Thymus (tissue), 11 donors: Measurements from ENCODE around the gene CDC42. TPM values are rescaled to one million over a fixed set of nuclear protein-coding genes. Genes with fewer than 3 reads are reported as not detected.

Source experiments
- DNase-seq, 9 donors: peaks; one replicate each; pipeline ENCODE4 v3.0.0-alpha.2; 2013; ENCODE audit warnings: low spot score in 9 of 9, low read depth in 6 of 9, missing footprints in 1 of 9
- H3K27ac ChIP-seq, 2 donors: one replicate each; pipeline ENCODE4 v1.5.1; 2013; ENCODE audit warnings: control low read depth in 1 of 2, low read depth in 1 of 2, low read length in 1 of 2, mild to moderate bottlenecking in 1 of 2, moderate library complexity in 1 of 2
- H3K27me3 ChIP-seq, 2 donors: one replicate each; pipeline ENCODE4 v1.5.1; 2013; ENCODE audit warnings: low read length in 1 of 2; ENCODE audit not compliant: control insufficient read depth in 2 of 2, insufficient read depth in 1 of 2
- H3K36me3 ChIP-seq, 2 donors: one replicate each; pipeline ENCODE4 v1.5.1; 2013; ENCODE audit warnings: low read length in 1 of 2, mild to moderate bottlenecking in 1 of 2, moderate library complexity in 1 of 2; ENCODE audit not compliant: control insufficient read depth in 2 of 2, insufficient read depth in 2 of 2
- H3K4me1 ChIP-seq, 2 donors: one replicate each; pipeline ENCODE4 v1.5.1; 2013; ENCODE audit warnings: low read length in 2 of 2; ENCODE audit not compliant: control insufficient read depth in 2 of 2, insufficient read depth in 2 of 2
- H3K4me3 ChIP-seq, 2 donors: one replicate each; pipeline ENCODE4 v1.5.1; 2013; ENCODE audit warnings: low read length in 2 of 2, control low read depth in 1 of 2, mild to moderate bottlenecking in 1 of 2
- H3K9me3 ChIP-seq, 2 donors: one replicate each; pipeline ENCODE4 v1.5.1; 2013; ENCODE audit warnings: low read length in 1 of 2, mild to moderate bottlenecking in 1 of 2; ENCODE audit not compliant: control insufficient read depth in 2 of 2, insufficient read depth in 1 of 2
- WGBS: extraction: QIAGEN DNeasy Blood & Tissue Kit; methylation state at CpG from one replicate; pipeline ENCODE4 v1.1.7; 2013; 5-methylcytosine and 5-hydroxymethylcytosine counted together
- polyA plus RNA-seq: library from polyadenylated mRNA; stranded (reverse); fragments of 200-250 nt; gene quantifications from one replicate; pipeline ENCODE4 v1.2.3, GENCODE V29; 2013
- total RNA-seq: library from RNA; stranded (reverse); fragments of 120-200 nt; gene quantifications from one replicate; pipeline ENCODE4 v1.2.4, GENCODE V29; 2013
- donor health status: healthy.

CDC42 gene
- total and polyA plus RNA-seq, 2 donors, result 227 to 333 TPM

GRCh38 chr1:22044690-22045420 is 7.7 kb upstream of the CDC42 start:
- no peak for DNase-seq
- H3K27me3 ChIP-seq, result no peaks in the 10 kb centered on the region
- H3K36me3 ChIP-seq, result no peaks in the 10 kb centered on the region
- H3K4me1 ChIP-seq, result peaks cover 7 to 40% of the 10 kb centered on the region in 2 donors
- no peak overlapping the region for H3K4me3 ChIP-seq
- no peaks in the 10 kb centered on the region for H3K9me3 ChIP-seq
- H3K27ac ChIP-seq, result no peak overlapping the region
- 93% methylated on average over 3 of the region's 3 CpGs for WGBS

GRCh38 chr1:22045604-22046228 is 6.8 kb upstream of the CDC42 start:
- Histone ChIP-seq H3K9me3 (no peaks in the 10 kb centered on the region), H3K4me1 (peaks cover 0 to 31% of the 10 kb centered on the region in 2 donors), H3K36me3 (no peaks in the 10 kb centered on the region), H3K4me3 (no peak overlapping the region), H3K27ac (no peak overlapping the region), H3K27me3 (no peaks in the 10 kb centered on the region)
- no peak for DNase-seq
- WGBS, result 94% methylated on average over 2 of the region's 2 CpGs

- H3K27ac ChIP-seq, result no peak overlapping the region
- no peak for DNase-seq
- no peaks in the 10 kb centered on the region for H3K36me3 ChIP-seq
- H3K4me1 ChIP-seq, result peaks cover under 1 to 12% of the 10 kb centered on the region in 2 donors
- WGBS, result 93% methylated on average over 8 of the region's 8 CpGs
- no peaks in the 10 kb centered on the region for H3K9me3 ChIP-seq
- H3K27me3 ChIP-seq, result no peaks in the 10 kb centered on the region
- H3K4me3 ChIP-seq, result no peak overlapping the region
These were observed 3.9 kb upstream of the CDC42 start for GRCh38 chr1:22048351-22049192.

GRCh38 chr1:22050330-22050729 is 2.2 kb upstream of the CDC42 start:
- Histone ChIP-seq H3K36me3 (no peaks in the 10 kb centered on the region), H3K9me3 (no peaks in the 10 kb centered on the region), H3K4me3 (no peak overlapping the region), H3K27ac (no peak overlapping the region), H3K27me3 (no peaks in the 10 kb centered on the region), H3K4me1 (peaks cover 8 to 9% of the 10 kb centered on the region in 2 donors)
- DNase-seq, result no peak
- 98% methylated on average over 3 of the region's 3 CpGs for WGBS

- Histone ChIP-seq H3K4me1 (peaks cover 9 to 12% of the 10 kb centered on the region in 2 donors), H3K27ac (no peak overlapping the region), H3K36me3 (no peaks in the 10 kb centered on the region), H3K4me3 (no peak overlapping the region), H3K27me3 (no peaks in the 10 kb centered on the region), H3K9me3 (no peaks in the 10 kb centered on the region)
- no peak for DNase-seq
- 96% methylated on average over 13 of the region's 13 CpGs for WGBS
These were observed 848 bp upstream of the CDC42 start for GRCh38 chr1:22051607-22052114.

GRCh38 chr1:22053017-22053860 is 730 bp downstream of the CDC42 start:
- Histone ChIP-seq H3K27me3 (no peaks in the 10 kb centered on the region), H3K36me3 (peaks cover 6% of the 10 kb centered on the region in 2 donors), H3K4me3 (peak overlapping the region; percentile 59 to 99), H3K4me1 (peaks cover 9 to 12% of the 10 kb centered on the region in 2 donors), H3K27ac (peak overlapping the region; percentile 90 to 99), H3K9me3 (no peaks in the 10 kb centered on the region)
- DNase-seq, result peak in 6 of 9 donors; percentile 39 to 80 (median 51)
- WGBS, result under 1% methylated on average over 70 of the region's 70 CpGs

GRCh38 chr1:22053861-22054770 is 1.6 kb downstream of the CDC42 start:
- DNase-seq, result no peak
- Histone ChIP-seq H3K27ac (peak overlapping the region; percentile 63 to 86), H3K36me3 (peaks cover 6% of the 10 kb centered on the region in 2 donors), H3K27me3 (no peaks in the 10 kb centered on the region), H3K4me1 (peaks cover 9 to 12% of the 10 kb centered on the region in 2 donors), H3K9me3 (no peaks in the 10 kb centered on the region), H3K4me3 (peak overlapping the region; percentile 59 to 99)
- WGBS, result 68% methylated on average over 19 of the region's 19 CpGs

GRCh38 chr1:22055463-22055862 is 3.0 kb downstream of the CDC42 start:
- WGBS, result 90% methylated on average over 6 of the region's 6 CpGs
- Histone ChIP-seq H3K4me3 (no peak overlapping the region), H3K9me3 (no peaks in the 10 kb centered on the region), H3K36me3 (peaks cover 6% of the 10 kb centered on the region in 2 donors), H3K27ac (no peak overlapping the region), H3K4me1 (peaks cover 9 to 12% of the 10 kb centered on the region in 2 donors), H3K27me3 (no peaks in the 10 kb centered on the region)
- DNase-seq, result no peak
